IMR-90 (cell line): ENCODE data around the gene ITPR2. TPM values are rescaled to one million over a fixed set of nuclear protein-coding genes. Genes with fewer than 3 reads are reported as not detected.
"Not testable (repeated sequence)": the region's sequence is repeated elsewhere in the genome, so short reads cannot be mapped to it uniquely, and the experiment has no call there.

ENCODE experiments used
- ATAC-seq: fragments of 200-7000 bp; cut with Tn5 transposase; 2 replicates; pipeline ENCODE4 v1.9.1; 2020; ENCODE audit warnings: low read depth, mild to moderate bottlenecking, moderate library complexity
- BruUV-seq: library from RNA; stranded (reverse); fragments of 400-500 nt; replicated peaks from 2 replicates; lab custom pipeline; 2021; lab: Mats Ljungman, UMichigan
- CTCF ChIA-PET: fragments of 300-600 bp; formaldehyde crosslinking; extraction: SDS; loops from one replicate; lab custom pipeline; 2021; ENCODE audit warnings: antibody characterized with exemption; lab: Yijun Ruan, JAX
- POLR2A ChIA-PET: fragments of 300-600 bp; sonication (Branson Sonifier 250); formaldehyde crosslinking; loops from one replicate; lab custom pipeline; 2022; ENCODE audit warnings: antibody characterized with exemption; ENCODE audit not compliant: unreplicated experiment; lab: Charles Lee
- DNase-seq: peaks from one replicate; pipeline ENCODE4 v3.0.0; 2013
- H2AFZ ChIP-seq: replicated peaks from 2 replicates; pipeline ENCODE3; 2013; ENCODE audit warnings: low read length, mild to moderate bottlenecking; ENCODE audit not compliant: poor library complexity
- H2AK5ac ChIP-seq: 2 replicates; pipeline ENCODE4 v1.6.1; 2013; ENCODE audit warnings: low read depth, low read length, inconsistent platforms
- H2AK9ac ChIP-seq: replicated peaks from 2 replicates; pipeline ENCODE3; 2013; ENCODE audit warnings: mild to moderate bottlenecking, low read depth, low read length, moderate library complexity; ENCODE audit not compliant: poor library complexity
- H2BK120ac ChIP-seq: 2 replicates; pipeline ENCODE4 v1.6.1; 2013; ENCODE audit warnings: low read depth, low read length, inconsistent platforms
- H2BK15ac ChIP-seq: 3 replicates; pipeline ENCODE4 v1.6.1; 2013; ENCODE audit warnings: low read depth, low read length, inconsistent platforms
- H2BK20ac ChIP-seq: 2 replicates; pipeline ENCODE4 v1.6.1; 2013; ENCODE audit warnings: low read depth, mild to moderate bottlenecking, inconsistent platforms, low read length, moderate library complexity
- H2BK5ac ChIP-seq: 2 replicates; pipeline ENCODE4 v1.6.1; 2013; ENCODE audit warnings: mild to moderate bottlenecking, low read depth, low read length, inconsistent platforms; ENCODE audit not compliant: poor library complexity, severe bottlenecking
- H3K14ac ChIP-seq: replicated peaks from 2 replicates; pipeline ENCODE4 v1.6.1; 2013; ENCODE audit warnings: low read depth, low read length, inconsistent platforms
- H3K18ac ChIP-seq: 2 replicates; pipeline ENCODE4 v1.6.1; 2013; ENCODE audit warnings: low read depth, low read length, control low read depth
- H3K23ac ChIP-seq: 2 replicates; pipeline ENCODE4 v1.6.1; 2013; ENCODE audit warnings: low read depth, low read length, inconsistent platforms
- H3K27ac ChIP-seq: 2 replicates; pipeline ENCODE4 v1.5.1; 2013; ENCODE audit warnings: mild to moderate bottlenecking, control low read depth, low read length; ENCODE audit not compliant: insufficient read depth
- H3K27me3 ChIP-seq: 2 replicates; pipeline ENCODE4 v1.6.1; 2013; ENCODE audit warnings: low read length; ENCODE audit not compliant: control insufficient read depth, insufficient read depth
- H3K36me3 ChIP-seq: 2 replicates; pipeline ENCODE4 v1.6.1; 2013; ENCODE audit warnings: low read length, mixed read lengths; ENCODE audit not compliant: control insufficient read depth, insufficient read depth
- H3K4ac ChIP-seq: 2 replicates; pipeline ENCODE4 v1.6.1; 2013; ENCODE audit warnings: low read depth, low read length, inconsistent platforms
- H3K4me1 ChIP-seq: 2 replicates; pipeline ENCODE4 v1.6.1; 2013; ENCODE audit warnings: low read length, mixed read lengths; ENCODE audit not compliant: control insufficient read depth, insufficient read depth
- H3K4me2 ChIP-seq: 2 replicates; pipeline ENCODE4 v1.6.1; 2013; ENCODE audit warnings: low read depth, mild to moderate bottlenecking, control low read depth, low read length, moderate library complexity
- H3K4me3 ChIP-seq: 2 replicates; pipeline ENCODE4 v1.5.1; 2013; ENCODE audit warnings: low read depth, mild to moderate bottlenecking, control low read depth, low read length, moderate library complexity; ENCODE audit not compliant: insufficient read depth
- H3K56ac ChIP-seq: 2 replicates; pipeline ENCODE4 v1.6.1; 2013; ENCODE audit warnings: low read length, inconsistent platforms; ENCODE audit not compliant: insufficient read depth; ENCODE audit errors: extremely low read depth
- H3K79me1 ChIP-seq, 2 experiments: 2 replicates each; pipeline ENCODE4 v1.6.1; 2013; ENCODE audit warnings: low read length in 2 of 2, inconsistent platforms in 1 of 2, low read depth in 1 of 2
- H3K9ac ChIP-seq: 2 replicates; pipeline ENCODE4 v1.6.1; 2013; ENCODE audit warnings: low read depth, low read length, control low read depth
- H3K9me1 ChIP-seq: 2 replicates; pipeline ENCODE4 v1.6.1; 2013; ENCODE audit warnings: low read length, inconsistent platforms; ENCODE audit not compliant: insufficient read depth
- H3K9me3 ChIP-seq: 2 replicates; pipeline ENCODE4 v1.6.1; 2013; ENCODE audit warnings: low read length; ENCODE audit not compliant: control insufficient read depth, insufficient read depth
- H4K20me1 ChIP-seq: 2 replicates; pipeline ENCODE4 v1.6.1; 2013; ENCODE audit warnings: low read length, inconsistent platforms; ENCODE audit not compliant: insufficient read depth
- H4K5ac ChIP-seq: 2 replicates; pipeline ENCODE4 v1.6.1; 2013; ENCODE audit warnings: mild to moderate bottlenecking, low read depth, low read length, control low read depth
- H4K8ac ChIP-seq, 2 experiments: 2 replicates each; pipeline ENCODE4 v1.6.1; 2013; ENCODE audit warnings: low read depth in 2 of 2, low read length in 2 of 2, control low read depth in 1 of 2, inconsistent platforms in 1 of 2
- H4K91ac ChIP-seq: 2 replicates; pipeline ENCODE4 v1.6.1; 2013; ENCODE audit warnings: low read depth, low read length, inconsistent platforms; ENCODE audit not compliant: insufficient read depth
- dilution Hi-C: fragments of 300-500 bp; cut with HindIII; formaldehyde crosslinking; loops from one replicate; pipeline ENCODE4 v1.14.3; 2018; ENCODE audit warnings: low sequenced_read_pairs; ENCODE audit not compliant: unreplicated experiment
- in situ Hi-C: fragments of 300-500 bp; cut with MboI; formaldehyde crosslinking; loops from 3 replicates; pipeline ENCODE4 v1.14.3; 2019; ENCODE audit warnings: low sequenced_read_pairs, inconsistent platforms, mixed read lengths
- intact Hi-C: fragments of 100-400 bp; cut with micrococcal nuclease; formaldehyde crosslinking; loops from 2 replicates; pipeline ENCODE4 v1.10.0; 2022
- polyA plus RNA-seq, 3 experiments: library from polyadenylated mRNA; depleted of rRNA; stranded (reverse); fragments of >200 nt; gene quantifications; 2 replicates each; pipeline ENCODE4 v1.2.3, GENCODE V29; 2012; ENCODE audit warnings: low replicate concordance in 1 of 3
- total RNA-seq: library from RNA; depleted of rRNA; stranded (reverse); fragments of >200 nt; gene quantifications from 2 replicates; pipeline ENCODE4 v1.2.3, GENCODE V29; 2012

Gene ITPR2
- total and polyA plus RNA-seq, 2 of the 4 experiments (the other 2 are of a cell fraction): 1.2 to 9.0 TPM

GRCh38 chr12:26430596-26430995 is 402.4 kb downstream of the ITPR2 start:
- H3K4ac ChIP-seq, DNase-seq, H3K4me1 ChIP-seq, H4K91ac ChIP-seq, H2BK120ac ChIP-seq, H2BK15ac ChIP-seq, H4K8ac ChIP-seq, H4K20me1 ChIP-seq, H3K14ac ChIP-seq, H4K5ac ChIP-seq, H3K9me3 ChIP-seq, BruUV-seq, H3K9ac ChIP-seq, H3K56ac ChIP-seq, H3K4me2 ChIP-seq, H3K9me1 ChIP-seq, H2AK9ac ChIP-seq, H2BK5ac ChIP-seq, H3K79me1 ChIP-seq, H2AFZ ChIP-seq, H3K27me3 ChIP-seq, H3K36me3 ChIP-seq, CTCF ChIA-PET, H3K18ac ChIP-seq, POLR2A ChIA-PET, H3K27ac ChIP-seq, H3K23ac ChIP-seq, ATAC-seq, H3K4me3 ChIP-seq, H2BK20ac ChIP-seq, dilution Hi-C loops, H2AK5ac ChIP-seq, in situ Hi-C loops: not testable (repeated sequence)
- intact Hi-C loops: loop anchor here (5.0 kb wide), 1 partner anchor 182 kb away; no protein-coding TSS in a partner anchor
